HepG2 (cell line): Measurements from ENCODE around the gene ARAP1.

ENCODE experiments used
- ARHGAP35 ChIP-seq: sonication (generic); formaldehyde crosslinking; IDR thresholded peaks from 2 replicates; pipeline ENCODE4 v1.9.0; 2022; ENCODE audit warnings: mild to moderate bottlenecking, inconsistent platforms, moderate library complexity, missing genetic modification reagents, borderline replicate concordance
- CBX2 ChIP-seq, 2 experiments: fragments of 200-600 bp in 1 of 2; sonication (generic); formaldehyde crosslinking in 1 of 2; IDR thresholded peaks; 2 replicates each; pipeline versions ENCODE4 v1.7.0 to v1.8.1; 2018 to 2022; ENCODE audit warnings: low read depth in 2 of 2, low read length in 1 of 2, mild to moderate bottlenecking in 1 of 2, missing genetic modification reagents in 1 of 2
- EP300 ChIP-seq, 3 experiments: sonication (generic) in 1 of 3; formaldehyde crosslinking in 1 of 3; IDR thresholded peaks; 2 replicates each; pipeline versions ENCODE4 v1.5.1 to v1.6.1; 2011 to 2020; ENCODE audit warnings: low read depth in 2 of 3, low read length in 2 of 3, borderline replicate concordance in 1 of 3, improper control_type of control experiment in 1 of 3, mild to moderate bottlenecking in 1 of 3, missing genetic modification reagents in 1 of 3, moderate library complexity in 1 of 3
- HDAC2 ChIP-seq: sonication (generic); formaldehyde crosslinking; IDR thresholded peaks from 2 replicates; pipeline ENCODE4 v1.4.0; 2020; ENCODE audit warnings: missing genetic modification reagents
- NR2F1 ChIP-seq, 2 experiments: fragments of 450-650 bp in 1 of 2; formaldehyde crosslinking in 1 of 2; IDR thresholded peaks; 2 replicates each; pipeline versions ENCODE4 v1.5.0 to v1.6.1; 2016 to 2020; ENCODE audit warnings: mild to moderate bottlenecking in 1 of 2, missing compliant biosample characterization in 1 of 2, missing genetic modification reagents in 1 of 2, moderate library complexity in 1 of 2
- SNAPC2 ChIP-seq: sonication (generic); formaldehyde crosslinking; IDR thresholded peaks from 2 replicates; pipeline ENCODE4 v1.8.1; 2022; ENCODE audit warnings: mild to moderate bottlenecking, missing genetic modification reagents
- ZBTB1 ChIP-seq: sonication (generic); formaldehyde crosslinking; IDR thresholded peaks from 2 replicates; pipeline ENCODE4 v1.4.0; 2020; ENCODE audit warnings: missing genetic modification reagents, borderline replicate concordance
- ZNF430 ChIP-seq: sonication (generic); formaldehyde crosslinking; IDR thresholded peaks from 2 replicates; pipeline ENCODE4 v1.9.0; 2021; ENCODE audit warnings: mild to moderate bottlenecking, missing genetic modification reagents
- ZNF746 ChIP-seq: sonication (generic); formaldehyde crosslinking; IDR thresholded peaks from 2 replicates; pipeline ENCODE4 v1.8.0; 2022; ENCODE audit warnings: mild to moderate bottlenecking, missing genetic modification reagents
- TF ChIP-seq, protein P1 (sequence below): IDR thresholded peaks from 2 replicates; pipeline ENCODE4 v1.6.1; 2016; ENCODE audit warnings: low read depth, missing genetic modification reagents, missing compliant biosample characterization
- TF ChIP-seq, protein P2 (sequence below): sonication (generic); formaldehyde crosslinking; IDR thresholded peaks from 2 replicates; pipeline ENCODE4 v1.4.0; 2020; ENCODE audit warnings: missing genetic modification reagents
- TF ChIP-seq, protein P3 (sequence below): sonication (generic); formaldehyde crosslinking; IDR thresholded peaks from 2 replicates; pipeline ENCODE4 v1.5.0; 2020; ENCODE audit warnings: mild to moderate bottlenecking, missing genetic modification reagents, moderate library complexity
- TF ChIP-seq, protein P4 (sequence below): sonication (generic); formaldehyde crosslinking; IDR thresholded peaks from 2 replicates; pipeline ENCODE4 v1.4.0; 2020; ENCODE audit warnings: mild to moderate bottlenecking, missing genetic modification reagents

DNA sequence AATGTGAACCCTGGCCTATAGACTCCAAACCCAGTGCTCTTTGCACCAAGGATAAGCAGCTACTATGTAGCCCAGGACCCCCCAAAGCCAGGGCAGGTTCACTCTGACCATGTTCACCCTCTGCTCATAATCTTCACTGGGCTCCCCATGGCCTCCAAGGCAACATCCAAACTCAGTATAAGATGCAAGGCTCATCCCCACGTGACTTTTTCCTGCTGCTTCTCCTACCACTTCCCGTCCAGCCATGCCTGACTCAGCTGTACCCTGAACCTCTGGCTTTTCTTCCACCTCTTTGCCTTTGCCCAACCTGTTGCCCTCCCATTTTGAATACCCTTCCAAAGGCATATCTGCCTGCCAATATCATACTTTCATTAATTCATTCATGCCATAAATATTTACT is 105.7 kb downstream of the ARAP1 start:
- TF ChIP-seq ARHGAP35 (CRISPR knock-in tag) (no peak), ZNF430 (CRISPR knock-in tag) (no peak), NR2F1 (CRISPR knock-in tag; IDR thresholded peaks at IDR 0.05) (no peak), EP300 (IDR thresholded peaks at IDR 0.05; ENCODE audit: low read depth in 2 of 2, low read length in 2 of 2) (no peak), EP300 (CRISPR knock-in tag; IDR thresholded peaks at IDR 0.05; ENCODE audit: borderline replicate concordance) (no peak), ZBTB1 (CRISPR knock-in tag) (no peak), HDAC2 (no peak), SNAPC2 (CRISPR knock-in tag) (no peak), ZNF746 (CRISPR knock-in tag) (no peak), CBX2 (IDR thresholded peaks at IDR 0.05; ENCODE audit: low read depth, low read length) (no peak), CBX2 (CRISPR knock-in tag; IDR thresholded peaks at IDR 0.05; ENCODE audit: low read depth) (no peak)
- TF ChIP-seq, protein P1, sequence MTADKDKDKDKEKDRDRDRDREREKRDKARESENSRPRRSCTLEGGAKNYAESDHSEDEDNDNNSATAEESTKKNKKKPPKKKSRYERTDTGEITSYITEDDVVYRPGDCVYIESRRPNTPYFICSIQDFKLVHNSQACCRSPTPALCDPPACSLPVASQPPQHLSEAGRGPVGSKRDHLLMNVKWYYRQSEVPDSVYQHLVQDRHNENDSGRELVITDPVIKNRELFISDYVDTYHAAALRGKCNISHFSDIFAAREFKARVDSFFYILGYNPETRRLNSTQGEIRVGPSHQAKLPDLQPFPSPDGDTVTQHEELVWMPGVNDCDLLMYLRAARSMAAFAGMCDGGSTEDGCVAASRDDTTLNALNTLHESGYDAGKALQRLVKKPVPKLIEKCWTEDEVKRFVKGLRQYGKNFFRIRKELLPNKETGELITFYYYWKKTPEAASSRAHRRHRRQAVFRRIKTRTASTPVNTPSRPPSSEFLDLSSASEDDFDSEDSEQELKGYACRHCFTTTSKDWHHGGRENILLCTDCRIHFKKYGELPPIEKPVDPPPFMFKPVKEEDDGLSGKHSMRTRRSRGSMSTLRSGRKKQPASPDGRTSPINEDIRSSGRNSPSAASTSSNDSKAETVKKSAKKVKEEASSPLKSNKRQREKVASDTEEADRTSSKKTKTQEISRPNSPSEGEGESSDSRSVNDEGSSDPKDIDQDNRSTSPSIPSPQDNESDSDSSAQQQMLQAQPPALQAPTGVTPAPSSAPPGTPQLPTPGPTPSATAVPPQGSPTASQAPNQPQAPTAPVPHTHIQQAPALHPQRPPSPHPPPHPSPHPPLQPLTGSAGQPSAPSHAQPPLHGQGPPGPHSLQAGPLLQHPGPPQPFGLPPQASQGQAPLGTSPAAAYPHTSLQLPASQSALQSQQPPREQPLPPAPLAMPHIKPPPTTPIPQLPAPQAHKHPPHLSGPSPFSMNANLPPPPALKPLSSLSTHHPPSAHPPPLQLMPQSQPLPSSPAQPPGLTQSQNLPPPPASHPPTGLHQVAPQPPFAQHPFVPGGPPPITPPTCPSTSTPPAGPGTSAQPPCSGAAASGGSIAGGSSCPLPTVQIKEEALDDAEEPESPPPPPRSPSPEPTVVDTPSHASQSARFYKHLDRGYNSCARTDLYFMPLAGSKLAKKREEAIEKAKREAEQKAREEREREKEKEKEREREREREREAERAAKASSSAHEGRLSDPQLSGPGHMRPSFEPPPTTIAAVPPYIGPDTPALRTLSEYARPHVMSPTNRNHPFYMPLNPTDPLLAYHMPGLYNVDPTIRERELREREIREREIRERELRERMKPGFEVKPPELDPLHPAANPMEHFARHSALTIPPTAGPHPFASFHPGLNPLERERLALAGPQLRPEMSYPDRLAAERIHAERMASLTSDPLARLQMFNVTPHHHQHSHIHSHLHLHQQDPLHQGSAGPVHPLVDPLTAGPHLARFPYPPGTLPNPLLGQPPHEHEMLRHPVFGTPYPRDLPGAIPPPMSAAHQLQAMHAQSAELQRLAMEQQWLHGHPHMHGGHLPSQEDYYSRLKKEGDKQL: no peak
- TF ChIP-seq, protein P2, sequence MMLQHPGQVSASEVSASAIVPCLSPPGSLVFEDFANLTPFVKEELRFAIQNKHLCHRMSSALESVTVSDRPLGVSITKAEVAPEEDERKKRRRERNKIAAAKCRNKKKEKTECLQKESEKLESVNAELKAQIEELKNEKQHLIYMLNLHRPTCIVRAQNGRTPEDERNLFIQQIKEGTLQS (CRISPR knock-in tag): no peak
- TF ChIP-seq, protein P3, sequence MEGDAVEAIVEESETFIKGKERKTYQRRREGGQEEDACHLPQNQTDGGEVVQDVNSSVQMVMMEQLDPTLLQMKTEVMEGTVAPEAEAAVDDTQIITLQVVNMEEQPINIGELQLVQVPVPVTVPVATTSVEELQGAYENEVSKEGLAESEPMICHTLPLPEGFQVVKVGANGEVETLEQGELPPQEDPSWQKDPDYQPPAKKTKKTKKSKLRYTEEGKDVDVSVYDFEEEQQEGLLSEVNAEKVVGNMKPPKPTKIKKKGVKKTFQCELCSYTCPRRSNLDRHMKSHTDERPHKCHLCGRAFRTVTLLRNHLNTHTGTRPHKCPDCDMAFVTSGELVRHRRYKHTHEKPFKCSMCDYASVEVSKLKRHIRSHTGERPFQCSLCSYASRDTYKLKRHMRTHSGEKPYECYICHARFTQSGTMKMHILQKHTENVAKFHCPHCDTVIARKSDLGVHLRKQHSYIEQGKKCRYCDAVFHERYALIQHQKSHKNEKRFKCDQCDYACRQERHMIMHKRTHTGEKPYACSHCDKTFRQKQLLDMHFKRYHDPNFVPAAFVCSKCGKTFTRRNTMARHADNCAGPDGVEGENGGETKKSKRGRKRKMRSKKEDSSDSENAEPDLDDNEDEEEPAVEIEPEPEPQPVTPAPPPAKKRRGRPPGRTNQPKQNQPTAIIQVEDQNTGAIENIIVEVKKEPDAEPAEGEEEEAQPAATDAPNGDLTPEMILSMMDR (CRISPR knock-in tag): no peak
- TF ChIP-seq, protein P4, sequence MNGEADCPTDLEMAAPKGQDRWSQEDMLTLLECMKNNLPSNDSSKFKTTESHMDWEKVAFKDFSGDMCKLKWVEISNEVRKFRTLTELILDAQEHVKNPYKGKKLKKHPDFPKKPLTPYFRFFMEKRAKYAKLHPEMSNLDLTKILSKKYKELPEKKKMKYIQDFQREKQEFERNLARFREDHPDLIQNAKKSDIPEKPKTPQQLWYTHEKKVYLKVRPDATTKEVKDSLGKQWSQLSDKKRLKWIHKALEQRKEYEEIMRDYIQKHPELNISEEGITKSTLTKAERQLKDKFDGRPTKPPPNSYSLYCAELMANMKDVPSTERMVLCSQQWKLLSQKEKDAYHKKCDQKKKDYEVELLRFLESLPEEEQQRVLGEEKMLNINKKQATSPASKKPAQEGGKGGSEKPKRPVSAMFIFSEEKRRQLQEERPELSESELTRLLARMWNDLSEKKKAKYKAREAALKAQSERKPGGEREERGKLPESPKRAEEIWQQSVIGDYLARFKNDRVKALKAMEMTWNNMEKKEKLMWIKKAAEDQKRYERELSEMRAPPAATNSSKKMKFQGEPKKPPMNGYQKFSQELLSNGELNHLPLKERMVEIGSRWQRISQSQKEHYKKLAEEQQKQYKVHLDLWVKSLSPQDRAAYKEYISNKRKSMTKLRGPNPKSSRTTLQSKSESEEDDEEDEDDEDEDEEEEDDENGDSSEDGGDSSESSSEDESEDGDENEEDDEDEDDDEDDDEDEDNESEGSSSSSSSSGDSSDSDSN (CRISPR knock-in tag): no peak
